AG08396 (cell line): ENCODE results near the gene ELFN1.

Source experiments
- DNase-seq: peaks from one replicate; pipeline ENCODE4 v3.0.0; 2012; ENCODE audit warnings: low spot score, mixed read lengths

The ELFN1 gene

GRCh38 chr7:1694611-1695511 is 24.8 kb downstream of the ELFN1 start:
- no peak for DNase-seq

GRCh38 chr7:1695800-1696454 is 25.9 kb downstream of the ELFN1 start:
- DNase-seq, result no peak

GRCh38 chr7:1696671-1697498 is 26.8 kb downstream of the ELFN1 start:
- no peak for DNase-seq

DNA sequence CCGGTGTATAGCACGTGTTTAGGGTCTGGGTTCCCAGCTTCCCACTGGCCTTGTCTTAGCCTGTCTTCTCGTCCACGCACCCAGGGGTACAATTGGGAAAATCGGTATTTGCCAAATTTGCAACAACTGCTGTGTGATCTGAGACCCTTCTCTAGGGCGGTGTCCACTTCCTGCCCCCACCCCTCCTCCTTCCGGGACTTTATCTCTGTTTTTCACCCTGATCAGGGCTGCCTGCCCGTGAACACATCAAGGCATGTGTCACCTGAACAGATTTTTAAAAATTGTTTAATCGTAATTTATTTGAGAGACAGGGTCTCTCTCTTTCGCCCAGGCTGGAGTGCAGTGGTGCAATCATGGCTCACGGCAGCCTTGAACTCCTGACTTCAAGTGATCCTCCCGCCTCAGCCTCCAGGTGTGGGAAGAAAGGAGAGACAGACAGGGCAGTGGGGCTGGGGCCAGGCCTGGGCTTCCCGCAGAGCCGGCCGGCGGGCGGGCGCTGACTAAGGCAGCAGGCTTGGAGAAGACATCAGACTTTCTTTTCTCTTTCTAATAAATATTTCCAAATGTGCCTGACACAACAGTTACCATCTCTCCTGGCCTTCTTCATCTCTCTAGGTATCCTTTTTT is 27.5 kb downstream of the ELFN1 start:
- DNase-seq, result no peak

DNA sequence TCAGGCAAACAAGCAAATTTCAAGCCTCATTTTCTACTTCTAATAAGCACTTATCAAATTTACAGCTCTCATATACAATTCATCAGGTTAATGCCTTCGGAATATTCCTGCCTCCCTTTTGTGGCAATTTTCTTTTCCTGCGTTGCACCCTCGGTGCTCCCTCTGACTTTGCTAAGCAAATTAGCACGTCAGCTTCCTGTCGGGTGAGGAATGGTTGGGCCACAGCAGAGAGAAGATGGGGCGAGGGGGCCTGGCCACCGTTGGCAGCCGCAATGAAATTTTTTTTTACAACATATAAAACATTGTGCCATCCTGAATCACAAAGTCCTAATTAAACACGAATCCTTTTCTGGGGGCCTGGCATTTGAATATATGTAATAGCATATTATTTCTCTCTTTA is 28.1 kb downstream of the ELFN1 start:
- no peak for DNase-seq

DNA sequence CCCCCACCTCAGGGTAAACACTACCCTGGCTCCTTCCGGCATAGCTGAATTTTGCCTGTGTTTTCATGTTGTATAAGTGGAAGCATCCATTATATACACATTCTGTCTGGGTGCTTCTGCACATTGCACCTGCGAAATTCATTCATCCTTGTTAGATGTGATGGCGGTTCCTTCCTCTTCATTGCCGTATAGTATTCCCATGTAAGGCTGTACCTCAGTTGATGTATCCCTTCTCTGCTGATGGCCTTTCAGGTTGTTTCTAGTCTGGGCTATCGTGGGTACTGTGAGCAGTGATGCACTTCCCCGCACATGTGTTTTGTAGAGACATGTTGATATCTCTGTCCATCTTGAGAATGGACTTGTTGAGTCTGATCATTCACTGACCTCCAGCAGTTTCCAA is 28.9 kb downstream of the ELFN1 start:
- no peak for DNase-seq

DNA sequence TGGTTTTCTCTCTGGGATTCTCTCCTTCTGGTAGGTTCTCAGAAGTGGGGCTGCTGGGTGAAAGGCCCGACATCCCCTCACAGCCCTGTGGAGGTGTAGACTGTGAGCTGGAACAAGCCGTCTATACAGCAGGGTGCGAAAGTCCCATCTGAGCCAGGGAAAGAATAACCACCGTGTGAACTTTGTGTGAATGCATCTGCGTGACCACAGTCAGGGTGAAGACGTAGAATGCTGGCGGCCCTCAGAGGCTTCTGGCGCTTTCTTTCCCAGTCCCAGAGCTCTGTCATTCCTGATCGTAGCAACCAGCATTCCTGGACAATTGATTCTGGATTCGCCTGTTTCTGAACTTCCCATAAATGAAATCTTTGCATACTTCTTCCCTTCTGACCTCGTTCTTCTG is 30.0 kb downstream of the ELFN1 start:
- DNase-seq, result no peak

GRCh38 chr7:1700536-1701333 is 30.7 kb downstream of the ELFN1 start:
- DNase-seq, result no peak

DNA sequence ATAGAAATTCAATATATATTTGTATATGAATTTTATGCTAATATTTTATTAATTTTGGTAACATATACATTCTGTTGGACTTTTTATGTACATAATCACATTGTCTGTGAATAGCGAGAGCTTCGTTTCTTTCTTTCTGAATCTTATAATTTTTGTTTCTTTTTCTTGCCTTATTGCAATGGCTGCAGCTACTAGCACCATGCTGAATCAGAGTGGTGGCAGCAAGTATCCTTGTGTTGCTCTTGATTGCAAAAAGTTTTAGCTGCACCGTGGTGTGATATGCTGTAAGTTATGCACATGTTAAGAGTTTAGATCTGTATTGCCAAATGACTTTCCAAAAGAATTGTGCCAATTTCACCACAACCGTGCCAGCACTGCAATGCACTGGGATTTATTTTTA is 32.6 kb downstream of the ELFN1 start:
- no peak for DNase-seq

- DNase-seq, result no peak
Observed at GRCh38 chr7:1703441-1703840, 33.4 kb downstream of the ELFN1 start.

GRCh38 chr7:1703871-1704810 is 34.1 kb downstream of the ELFN1 start:
- no peak for DNase-seq

GRCh38 chr7:1704811-1705738 is 35.0 kb downstream of the ELFN1 start:
- no peak for DNase-seq

- no peak for DNase-seq
Observed at GRCh38 chr7:1705856-1706255, 35.8 kb downstream of the ELFN1 start.

GRCh38 chr7:1706381-1706720 is 36.3 kb downstream of the ELFN1 start:
- no peak for DNase-seq

DNA sequence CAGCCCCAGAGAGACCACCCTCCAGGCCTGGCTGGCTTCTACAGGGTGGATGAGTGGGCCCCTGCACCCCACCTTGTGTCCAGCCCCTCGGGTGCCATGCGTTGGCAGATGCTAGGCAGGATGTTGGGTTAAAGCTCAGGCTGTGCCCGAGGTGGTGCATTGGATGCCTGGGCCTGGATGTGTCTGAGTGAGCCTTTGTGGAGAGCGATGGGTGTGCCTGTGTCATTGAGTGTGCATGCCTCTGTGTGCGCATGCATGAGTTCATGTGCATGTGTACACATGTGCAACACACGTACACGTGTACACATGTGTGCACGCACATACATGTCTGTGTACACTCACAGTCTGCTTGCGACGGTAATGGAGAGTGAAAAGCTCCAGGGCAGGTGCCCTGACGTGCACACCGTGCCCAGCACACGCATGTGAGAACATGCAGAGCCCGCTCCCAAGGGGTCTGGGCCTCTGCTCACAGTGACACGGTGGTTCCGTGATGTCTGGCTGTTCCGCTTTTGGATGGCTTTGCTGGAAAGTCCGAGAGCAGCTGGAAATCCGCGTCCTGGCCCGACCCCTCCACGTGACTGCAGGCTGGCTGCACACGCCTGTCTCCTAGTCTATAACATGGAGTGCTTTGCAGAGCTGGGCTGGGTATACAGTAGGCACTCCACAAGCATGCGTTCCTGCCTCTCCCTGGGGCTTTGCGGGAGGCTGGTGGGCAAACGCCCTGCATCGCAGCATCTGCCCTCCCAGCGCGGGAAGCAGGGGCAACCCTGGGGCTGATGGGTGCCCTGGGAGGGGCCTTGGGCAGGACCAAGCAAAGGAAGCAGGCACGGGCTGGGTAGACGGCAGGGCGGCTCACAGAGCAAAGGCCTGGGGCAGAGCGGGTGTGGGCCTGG is 36.9 kb downstream of the ELFN1 start:
- no peak for DNase-seq

DNA sequence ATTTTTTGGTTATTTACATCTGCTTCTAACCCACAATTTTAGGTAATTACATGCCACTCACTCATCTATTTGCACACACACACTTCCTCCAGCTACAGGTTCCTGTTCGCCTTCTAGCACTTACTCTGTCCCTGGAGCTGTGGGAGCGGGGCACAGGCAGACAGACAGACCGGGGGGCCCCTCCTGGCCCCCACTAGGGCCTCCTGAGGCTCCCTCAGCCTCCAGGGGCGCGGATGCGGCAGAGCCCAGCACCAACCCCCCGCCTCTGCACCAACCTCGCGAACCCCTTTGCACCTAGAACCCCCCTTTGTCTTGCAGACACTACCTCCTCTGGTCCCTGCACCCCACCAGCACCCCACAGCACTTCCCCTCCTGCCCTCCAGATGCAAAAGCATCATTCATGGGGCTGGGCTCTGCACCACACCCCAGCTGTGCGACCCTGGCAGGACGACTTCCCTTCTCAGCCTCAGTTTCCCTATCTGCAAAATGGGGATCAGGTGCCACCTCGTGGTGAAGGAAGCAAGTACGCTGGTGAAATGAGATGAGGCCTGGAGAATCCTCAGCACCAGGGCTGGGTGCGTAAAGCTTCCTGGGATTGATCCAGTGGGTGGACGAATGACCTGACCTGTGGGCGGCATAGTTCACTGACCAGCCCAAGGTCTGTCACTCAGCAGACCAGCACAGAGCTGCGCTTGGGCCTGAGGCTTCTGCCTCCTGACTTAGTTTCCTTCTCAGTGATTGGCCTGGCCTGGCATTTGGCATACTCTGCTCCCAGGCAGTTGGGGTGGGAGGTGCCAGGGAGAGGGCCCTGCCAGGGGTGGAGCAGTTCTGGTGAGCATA is 37.9 kb downstream of the ELFN1 start:
- DNase-seq, result no peak

GRCh38 chr7:1708596-1709251 is 38.6 kb downstream of the ELFN1 start:
- no peak for DNase-seq
